ENCODE results near the gene MRE11.

- no peak for TF ChIP-seq EZH2 (IDR thresholded peaks at IDR 0.05; ENCODE audit: borderline replicate concordance, insufficient read depth, low read depth, low read length, poor library complexity, severe bottlenecking)
- no peak for TF ChIP-seq CTCF (IDR thresholded peaks at IDR 0.05)
These were observed 39.6 kb upstream of the MRE11 start for GRCh38 chr11:94533206-94533605.

Measured in B cell (primary cell).